HCT116 (cell line): ENCODE data around the gene PDCD2. TPM values are rescaled to one million over a fixed set of nuclear protein-coding genes. Genes with fewer than 3 reads are reported as not detected.

Experiments
- ATAC-seq: fragments of 200-7000 bp; cut with Tn5 transposase; 2 replicates; pipeline ENCODE4 v1.9.1; 2020; ENCODE audit warnings: mild to moderate bottlenecking, moderate library complexity
- BruUV-seq: library from RNA; stranded (reverse); fragments of 400-500 nt; replicated peaks from 2 replicates; lab custom pipeline; 2021; lab: Mats Ljungman, UMichigan
- CTCF ChIA-PET: fragments of 300-600 bp; sonication (Branson Sonifier 250); formaldehyde crosslinking; loops from one replicate; lab custom pipeline; 2021; ENCODE audit warnings: antibody characterized with exemption; lab: Charles Lee
- POLR2A ChIA-PET: fragments of 300-600, 350-600 bp; sonication (Branson Sonifier 250); formaldehyde crosslinking; loops from one replicate; lab custom pipeline; 2021; ENCODE audit warnings: antibody characterized with exemption; lab: Charles Lee
- RAD21 ChIA-PET, 2 experiments: fragments of 300-600 bp; sonication (Branson Sonifier 250); formaldehyde crosslinking; loops; one replicate each; lab custom pipeline; 2023; ENCODE audit warnings: low total read pairs in 2 of 2; ENCODE audit not compliant: uncharacterized antibody in 2 of 2, unreplicated experiment in 2 of 2, low non-redundant PET in 1 of 2; lab: Charles Lee
- DNase-seq: peaks from one replicate; pipeline ENCODE4 v3.0.0-alpha.2; 2010; ENCODE audit warnings: low read depth, low spot score
- H2AFZ ChIP-seq: fragments of 200-600 bp; shearing (Covaris generic), sonication (generic); 2 replicates; pipeline ENCODE4 v1.6.1; 2017; ENCODE audit warnings: low read depth, mixed run types, mixed read lengths, antibody characterized with exemption, low read length; ENCODE audit not compliant: poor library complexity, severe bottlenecking
- H3K27ac ChIP-seq: 2 replicates; pipeline ENCODE4 v1.5.1; 2012; ENCODE audit warnings: low read depth, low read length
- H3K27me3 ChIP-seq: fragments of 200-600 bp; sonication (generic); 2 replicates; pipeline ENCODE4 v1.6.1; 2016; ENCODE audit warnings: mixed run types, low read length, mixed read lengths; ENCODE audit not compliant: insufficient read depth
- H3K36me3 ChIP-seq, 2 experiments: fragments of 200-500 bp in 1 of 2; fragments of 200-600 bp in 1 of 2; sonication (Bioruptor generic) in 1 of 2; sonication (generic) in 1 of 2; 2 replicates each; pipeline versions ENCODE4 v1.5.1 to v1.6.1; 2014 to 2016; ENCODE audit warnings: low read length in 2 of 2, inconsistent platforms in 1 of 2, mixed read lengths in 1 of 2, mixed run types in 1 of 2; ENCODE audit not compliant: insufficient read depth in 2 of 2, control insufficient read depth in 1 of 2
- H3K4me1 ChIP-seq, 2 experiments: fragments of 200-600 bp in 1 of 2; sonication (generic) in 1 of 2; 2 replicates each; pipeline versions ENCODE4 v1.5.1 to v1.6.1; 2012 to 2017; ENCODE audit warnings: low read length in 2 of 2, inconsistent platforms in 1 of 2, mild to moderate bottlenecking in 1 of 2, mixed read lengths in 1 of 2, mixed run types in 1 of 2, moderate library complexity in 1 of 2; ENCODE audit not compliant: insufficient read depth in 2 of 2, control insufficient read depth in 1 of 2
- H3K4me2 ChIP-seq: fragments of 200-600 bp; sonication (generic); 2 replicates; pipeline ENCODE4 v1.6.1; 2017; ENCODE audit warnings: mixed run types, low read length, mixed read lengths
- H3K4me3 ChIP-seq, 2 experiments: fragments of 200-600 bp in 1 of 2; sonication (generic) in 1 of 2; replicated peaks in 1 of 2; 2 replicates each; pipeline ENCODE4 v1.5.1; 2011 to 2016; ENCODE audit warnings: low read length in 2 of 2, control low read depth in 1 of 2, low read depth in 1 of 2, mild to moderate bottlenecking in 1 of 2, mixed read lengths in 1 of 2, mixed run types in 1 of 2
- H3K79me2 ChIP-seq: fragments of 200-600 bp; sonication (generic); 2 replicates; pipeline ENCODE4 v1.6.1; 2017; ENCODE audit warnings: mild to moderate bottlenecking, mixed run types, low read length, moderate library complexity, mixed read lengths; ENCODE audit not compliant: insufficient read depth
- H3K9ac ChIP-seq: fragments of 200-600 bp; sonication (generic); 2 replicates; pipeline ENCODE4 v1.6.1; 2016; ENCODE audit warnings: low read length, mixed read lengths
- H3K9me2 ChIP-seq: fragments of 200-600 bp; sonication (generic), shearing (Covaris generic); 2 replicates; pipeline ENCODE4 v1.6.1; 2017; ENCODE audit warnings: mixed run types, mild to moderate bottlenecking, moderate library complexity; ENCODE audit not compliant: insufficient read depth
- H3K9me3 ChIP-seq, 2 experiments: fragments of 200-500 bp in 1 of 2; fragments of 200-600 bp in 1 of 2; sonication (Bioruptor generic) in 1 of 2; sonication (generic) in 1 of 2; 2 replicates each; pipeline ENCODE4 v1.6.1; 2014 to 2017; ENCODE audit warnings: low read length in 2 of 2, mixed read lengths in 2 of 2, inconsistent platforms in 1 of 2, low read depth in 1 of 2, mild to moderate bottlenecking in 1 of 2, mixed run types in 1 of 2, moderate library complexity in 1 of 2; ENCODE audit not compliant: control insufficient read depth in 1 of 2, insufficient read depth in 1 of 2
- H4K20me1 ChIP-seq: fragments of 200-600 bp; sonication (generic), shearing (Covaris generic); 2 replicates; pipeline ENCODE4 v1.6.1; 2017; ENCODE audit warnings: mixed run types, mild to moderate bottlenecking, moderate library complexity; ENCODE audit not compliant: insufficient read depth
- ATF3 ChIP-seq: IDR thresholded peaks from 2 replicates; pipeline ENCODE4 v1.6.1; 2012
- CEBPB ChIP-seq: IDR thresholded peaks from 2 replicates; pipeline ENCODE4 v1.6.1; 2012; ENCODE audit warnings: low read depth
- CTCF ChIP-seq, 3 experiments: fragments of 200-600 bp in 1 of 3; sonication (generic) in 1 of 3; IDR thresholded peaks in 2 of 3; conservative IDR thresholded peaks in 1 of 3; 2 replicates each; pipeline ENCODE4 v1.5.1; 2012 to 2017; ENCODE audit warnings: low read depth in 2 of 3, low read length in 2 of 3, antibody characterized with exemption in 1 of 3, borderline replicate concordance in 1 of 3, control low read depth in 1 of 3, mild to moderate bottlenecking in 1 of 3, mixed read lengths in 1 of 3, mixed run types in 1 of 3, moderate library complexity in 1 of 3; ENCODE audit not compliant: insufficient read depth in 1 of 3
- EGR1 ChIP-seq: IDR thresholded peaks from 2 replicates; pipeline ENCODE4 v1.6.1; 2012; ENCODE audit warnings: low read depth
- ELF1 ChIP-seq: IDR thresholded peaks from 2 replicates; pipeline ENCODE4 v1.6.1; 2012; ENCODE audit warnings: low read depth, borderline replicate concordance
- EZH2 ChIP-seq: fragments of 200-600 bp; sonication (generic); IDR thresholded peaks from 2 replicates; pipeline ENCODE4 v1.6.1; 2017; ENCODE audit warnings: antibody characterized with exemption, mixed run types
- EZH2phosphoT487 ChIP-seq: fragments of 200-600 bp; IDR thresholded peaks from 2 replicates; pipeline ENCODE4 v1.6.1; 2018; ENCODE audit warnings: antibody characterized with exemption, borderline replicate concordance
- FOSL1 ChIP-seq: IDR thresholded peaks from 2 replicates; pipeline ENCODE4 v1.6.1; 2012; ENCODE audit warnings: low read depth
- MAX ChIP-seq: IDR thresholded peaks from 2 replicates; pipeline ENCODE4 v1.6.1; 2012
- POLR2A ChIP-seq: IDR thresholded peaks from 2 replicates; pipeline ENCODE4 v1.7.0; 2011; ENCODE audit warnings: borderline replicate concordance; ENCODE audit not compliant: insufficient read depth, insufficient read length; ENCODE audit errors: extremely low read depth
- POLR2AphosphoS5 ChIP-seq: IDR thresholded peaks from 2 replicates; pipeline ENCODE4 v1.6.1; 2011; ENCODE audit warnings: mild to moderate bottlenecking, low read depth, low read length, moderate library complexity
- RAD21 ChIP-seq: IDR thresholded peaks from 2 replicates; pipeline ENCODE4 v1.6.1; 2012; ENCODE audit warnings: low read depth, mild to moderate bottlenecking
- REST ChIP-seq: IDR thresholded peaks from 2 replicates; pipeline ENCODE4 v1.6.1; 2012; ENCODE audit warnings: low read depth
- SIN3A ChIP-seq: IDR thresholded peaks from 2 replicates; pipeline ENCODE4 v1.6.1; 2012; ENCODE audit warnings: low read depth
- SP1 ChIP-seq: IDR thresholded peaks from 2 replicates; pipeline ENCODE4 v1.6.1; 2012; ENCODE audit warnings: low read depth
- TCF7L2 ChIP-seq: IDR thresholded peaks from 2 replicates; pipeline ENCODE4 v1.7.0; 2011; ENCODE audit warnings: borderline replicate concordance, inconsistent platforms; ENCODE audit not compliant: insufficient read depth, insufficient read length; ENCODE audit errors: extremely low read depth
- YY1 ChIP-seq: IDR thresholded peaks from 2 replicates; pipeline ENCODE4 v1.6.1; 2011; ENCODE audit warnings: low read length, low read depth, moderate library complexity, mild to moderate bottlenecking; ENCODE audit not compliant: insufficient replicate concordance; ENCODE audit errors: extremely low read depth
- ZBTB33 ChIP-seq: IDR thresholded peaks from 2 replicates; pipeline ENCODE4 v1.6.1; 2011; ENCODE audit warnings: mild to moderate bottlenecking, low read length, moderate library complexity; ENCODE audit not compliant: insufficient replicate concordance; ENCODE audit errors: extremely low read depth
- intact Hi-C: fragments of 100-400 bp; cut with micrococcal nuclease; formaldehyde crosslinking; loops from 2 replicates; pipeline ENCODE4 v1.10.0; 2022
- total RNA-seq: library from RNA; stranded (reverse); gene quantifications from one replicate; pipeline ENCODE4 v1.2.1, GENCODE V29; 2021; ENCODE audit not compliant: unreplicated experiment

PDCD2 gene
- total RNA-seq, 1 experiment from 2014 or later, result 127 TPM

- H3K9me3 ChIP-seq, result no peaks in the 10 kb centered on the region
- intact Hi-C loops, result loop anchor here (2.0 kb wide), 1 partner anchor 850 kb away; the partner anchor contains the start of genes C6orf120 and WDR27
- RAD21 ChIA-PET, result no interaction called here
- H3K27me3 ChIP-seq, result no peaks in the 10 kb centered on the region
- ATAC-seq (peak; percentile 75), DNase-seq (peak; percentile 95)
- H4K20me1 ChIP-seq, result peaks cover 22% of the 10 kb centered on the region; the same call in 1 of the 2 replicates
- H3K4me1 ChIP-seq, result peaks cover 12 to 16% of the 10 kb centered on the region in 2 experiments
- POLR2A ChIA-PET, result no interaction called here
- peak within 1 kb of the TSS; percentile 91 to 99 for H3K4me3 ChIP-seq
- peaks cover 21 to 32% of the 10 kb centered on the region in 2 experiments for H3K36me3 ChIP-seq
- no TSS peak for BruUV-seq
- peak within 1 kb of the TSS; percentile 99 for H3K9ac ChIP-seq
- peak within 1 kb of the TSS; percentile 98 for H2AFZ ChIP-seq
- CTCF ChIA-PET, result no interaction called here
- H3K79me2 ChIP-seq, result peaks cover 89% of the 10 kb centered on the region
- H3K4me2 ChIP-seq, result peak within 1 kb of the TSS; percentile 93
- no peaks in the 10 kb centered on the region for H3K9me2 ChIP-seq
- H3K27ac ChIP-seq, result peak within 1 kb of the TSS; percentile 79
- TF ChIP-seq FOSL1 (no peak), ELF1 (peak; percentile 80), EZH2 (no peak), RAD21 (no peak), CTCF (IDR thresholded peaks at IDR 0.05 in 2 of 3, conservative IDR thresholded peaks at IDR 0.05 in 1 of 3; ENCODE audit: borderline replicate concordance in 1 of 3, insufficient read depth in 1 of 3, low read depth in 2 of 3, low read length in 2 of 3) (no peak), ZBTB33 (peak; percentile 60), ATF3 (no peak), POLR2AphosphoS5 (peak; percentile 97), MAX (peak; percentile 76), TCF7L2 (peak; percentile 46), POLR2A (peak; percentile 84), EGR1 (0 out of 2 replicates have a peak, but pooled peaks have one; percentile 14), REST (no peak), SP1 (peak; percentile 31; the same call in 1 of the 2 replicates), CEBPB (no peak; the same call in 1 of the 2 replicates), EZH2phosphoT487 (no peak), YY1 (peak; percentile 91), SIN3A (peak; percentile 64; the same call in 1 of the 2 replicates)
Observed at GRCh38 chr6:170552765-170553533, 31.5 kb downstream of the PDCD2 start, which contains the start of gene PSMB1. Gene PSMB1, minus strand, starts transcription at chr6:170553307. Its CDS starts 65 bp downstream, at chr6:170553242.
